ENCODE results near the gene EDAR. TPM values are rescaled to one million over a fixed set of nuclear protein-coding genes. Genes with fewer than 3 reads are reported as not detected.

EDAR gene
- total RNA-seq, 1 donor from 2014 or later = 0.33 TPM

DNA sequence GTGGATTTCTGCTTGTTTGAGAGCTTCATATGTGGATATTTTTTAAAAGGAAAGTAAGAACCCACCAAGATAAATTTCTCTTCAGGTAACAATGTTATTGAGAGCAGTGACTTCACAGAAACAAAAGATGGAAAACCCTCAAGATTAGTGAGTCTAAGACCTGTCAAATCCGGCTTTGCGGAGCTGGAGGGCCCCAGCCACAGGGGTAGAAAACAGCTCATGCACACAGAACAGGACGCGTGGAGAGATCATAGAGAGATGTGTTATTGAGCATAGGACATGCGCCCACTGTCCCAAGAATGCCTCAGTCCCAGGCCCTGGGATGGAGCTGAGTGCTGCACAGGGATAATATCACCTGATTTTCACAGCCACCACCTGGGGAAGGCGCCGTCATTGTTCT lies 21.3 kb downstream of the EDAR start:
- Histone ChIP-seq H3K36me3 (no peaks in the 10 kb centered on the region), H3K27me3 (ENCODE audit: low read depth) (no peaks in the 10 kb centered on the region), H3K27ac (replicated peaks) (no peak overlapping the region), H3K9me3 (replicated peaks) (no peaks in the 10 kb centered on the region), H3K4me1 (peaks cover 11% of the 10 kb centered on the region), H3K4me3 (no peak overlapping the region)
- intact Hi-C loops (cut with micrococcal nuclease) = no loop called here
- no peak for DNase-seq
- TF ChIP-seq CTCF (IDR thresholded peaks at IDR 0.05; ENCODE audit: borderline replicate concordance) = no peak

DNA sequence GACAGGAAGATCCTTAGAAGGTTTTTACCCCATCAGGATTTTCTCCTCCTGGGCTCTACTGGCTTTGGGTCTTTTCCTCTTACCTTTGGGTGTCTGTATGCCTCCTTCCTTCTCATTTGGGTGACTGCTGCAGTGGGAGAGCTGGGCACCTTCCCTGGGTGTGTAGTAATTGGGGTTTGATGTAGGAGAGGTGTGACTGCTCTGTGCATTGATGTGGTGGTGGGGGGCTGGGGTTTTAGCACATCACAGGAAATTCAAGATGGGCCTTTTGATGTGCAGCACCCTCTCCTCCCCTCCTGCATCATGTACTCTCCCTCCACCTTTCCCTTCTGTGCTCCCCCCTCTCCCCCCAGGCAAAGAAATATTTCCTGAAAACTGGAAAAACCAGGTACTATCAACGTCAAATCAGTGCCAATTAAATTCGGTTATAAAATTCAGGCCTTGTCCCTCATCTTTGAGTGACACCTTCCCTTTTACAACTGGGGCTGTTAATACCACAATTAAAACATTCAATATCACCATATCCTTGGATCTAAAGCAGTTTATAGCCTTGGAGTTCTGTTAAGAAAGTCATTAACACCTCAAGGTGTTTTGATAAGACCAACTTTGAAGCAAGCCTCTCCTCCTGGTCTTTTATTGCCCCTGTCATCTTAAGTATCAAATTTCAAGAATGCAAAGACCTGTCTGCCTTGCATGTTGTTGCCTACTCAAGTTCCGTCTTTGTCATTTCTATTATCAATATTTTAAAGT lies 23.3 kb downstream of the EDAR start:
- intact Hi-C loops (cut with micrococcal nuclease) = no loop called here
- DNase-seq = no peak
- H3K36me3 ChIP-seq = no peaks in the 10 kb centered on the region
- H3K4me3 ChIP-seq = no peak overlapping the region
- H3K27ac ChIP-seq (replicated peaks) = no peak overlapping the region
- TF ChIP-seq CTCF (IDR thresholded peaks at IDR 0.05; ENCODE audit: borderline replicate concordance) = no peak
- no peaks in the 10 kb centered on the region for H3K9me3 ChIP-seq (replicated peaks)
- H3K27me3 ChIP-seq (ENCODE audit: low read depth) = no peaks in the 10 kb centered on the region
- H3K4me1 ChIP-seq = peaks cover 6% of the 10 kb centered on the region

DNA sequence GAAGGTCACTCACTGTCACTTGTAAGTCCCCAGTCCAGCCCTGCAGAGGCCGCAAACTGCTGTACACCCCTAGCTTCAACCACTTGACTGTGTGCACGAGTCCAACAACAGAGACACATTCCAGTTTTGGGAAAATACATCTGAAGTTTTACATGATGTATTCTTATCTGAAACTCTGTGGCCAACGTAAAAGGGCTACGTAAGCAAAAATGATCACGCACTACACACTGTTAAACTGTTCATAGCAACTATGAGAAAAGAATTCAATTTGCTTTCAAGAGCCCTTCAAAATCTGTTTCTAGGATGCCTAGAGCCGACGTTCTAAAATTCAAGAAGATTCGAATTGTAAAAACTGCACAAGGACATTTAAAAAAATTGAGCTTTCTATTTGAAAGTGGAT lies 26.0 kb downstream of the EDAR start:
- no peak overlapping the region for H3K4me3 ChIP-seq

DNA sequence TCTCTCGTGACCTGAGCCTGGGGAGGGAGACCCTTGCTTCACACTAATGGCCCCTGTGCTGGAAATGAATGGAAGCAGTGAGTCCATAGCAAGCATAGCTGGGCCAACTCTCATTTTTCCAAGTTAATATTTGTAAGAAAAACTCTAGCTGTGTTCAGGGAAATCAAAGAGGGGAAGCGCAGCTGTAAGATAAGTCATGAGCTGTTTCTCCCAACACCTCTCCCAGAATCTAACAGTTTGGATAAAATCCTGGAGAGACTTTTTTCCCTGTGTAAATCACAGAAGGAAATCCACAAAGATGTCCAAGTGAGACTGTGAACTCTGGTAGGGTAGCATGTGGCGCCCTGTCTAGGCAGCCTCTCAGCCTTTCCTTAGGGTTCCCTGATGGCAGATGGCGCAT lies 27.2 kb downstream of the EDAR start:
- no peak overlapping the region for H3K27ac ChIP-seq (replicated peaks)
- DNase-seq = no peak
- H3K4me3 ChIP-seq = no peak overlapping the region
- H3K9me3 ChIP-seq (replicated peaks) = no peaks in the 10 kb centered on the region
- H3K36me3 ChIP-seq = no peaks in the 10 kb centered on the region
- intact Hi-C loops (cut with micrococcal nuclease) = no loop called here
- no peaks in the 10 kb centered on the region for H3K27me3 ChIP-seq (ENCODE audit: low read depth)
- peaks cover 24% of the 10 kb centered on the region for H3K4me1 ChIP-seq
- no peak for TF ChIP-seq CTCF (IDR thresholded peaks at IDR 0.05; ENCODE audit: borderline replicate concordance)

More for the DNA sequence above, 26.0 kb downstream of the EDAR start:
- no peak for TF ChIP-seq CTCF (IDR thresholded peaks at IDR 0.05; ENCODE audit: borderline replicate concordance)
- Histone ChIP-seq H3K36me3 (no peaks in the 10 kb centered on the region), H3K27ac (replicated peaks) (no peak overlapping the region), H3K9me3 (replicated peaks) (no peaks in the 10 kb centered on the region), H3K27me3 (ENCODE audit: low read depth) (no peaks in the 10 kb centered on the region), H3K4me1 (peaks cover 15% of the 10 kb centered on the region)
- DNase-seq = no peak
- intact Hi-C loops (cut with micrococcal nuclease) = no loop called here

- intact Hi-C loops (cut with micrococcal nuclease) = no loop called here
- H3K9me3 ChIP-seq (replicated peaks) = no peaks in the 10 kb centered on the region
- no peak for TF ChIP-seq CTCF (IDR thresholded peaks at IDR 0.05; ENCODE audit: borderline replicate concordance)
- no peak overlapping the region for H3K4me3 ChIP-seq
- no peak overlapping the region for H3K27ac ChIP-seq (replicated peaks)
- peaks cover 24% of the 10 kb centered on the region for H3K4me1 ChIP-seq
- no peaks in the 10 kb centered on the region for H3K27me3 ChIP-seq (ENCODE audit: low read depth)
- no peak for DNase-seq
- H3K36me3 ChIP-seq = no peaks in the 10 kb centered on the region
Observed at GRCh38 chr2:108960006-108960405, 29.0 kb downstream of the EDAR start.
